Uterus (tissue), 2 donors: ENCODE data around the gene ACSL4.

Experiments used
- CTCF ChIP-seq, 4 experiments: fragments of 200-600 bp in 2 of 4; fragments of 450-650 bp in 2 of 4; sonication (generic) in 2 of 4; IDR thresholded peaks; one replicate each; pipeline ENCODE4 v1.5.1; 2016 to 2019; ENCODE audit warnings: antibody characterized with exemption in 4 of 4, mild to moderate bottlenecking in 2 of 4, moderate library complexity in 1 of 4
- POLR2A ChIP-seq, 2 donors: fragments of 450-650 bp; IDR thresholded peaks; one replicate each; pipeline ENCODE4 v1.6.1; 2016; ENCODE audit warnings: antibody characterized with exemption in 2 of 2, mild to moderate bottlenecking in 1 of 2, moderate library complexity in 1 of 2

- TF ChIP-seq CTCF (IDR thresholded peaks at IDR 0.05) (no peak), POLR2A (IDR thresholded peaks at IDR 0.05) (no peak)
Observed at GRCh38 chrX:109672239-109672638, 60.8 kb downstream of the ACSL4 start.
